Peyer's patch (tissue), 4 donors: ENCODE results near the gene BCO1. TPM values are rescaled to one million over a fixed set of nuclear protein-coding genes. Genes with fewer than 3 reads are reported as not detected.

ENCODE experiments used
- DNase-seq, 3 donors: peaks; one replicate each; pipeline ENCODE4 v3.0.0-alpha.2; 2017 to 2019
- H3K27ac ChIP-seq, 4 donors: fragments of 200-600 bp; sonication (generic); one replicate each; pipeline ENCODE4 v1.5.1; 2016 to 2019
- H3K27me3 ChIP-seq, 2 donors: fragments of 200-600 bp; sonication (generic); one replicate each; pipeline ENCODE4 v1.5.1; 2019
- H3K36me3 ChIP-seq, 3 donors: fragments of 200-600 bp; sonication (generic); one replicate each; pipeline ENCODE4 v1.5.1; 2016 to 2019
- H3K4me1 ChIP-seq, 4 donors: fragments of 200-600 bp; sonication (generic); one replicate each; pipeline ENCODE4 v1.5.1; 2016 to 2019
- H3K4me3 ChIP-seq, 4 donors: fragments of 200-600 bp; sonication (generic); 1 replicate in 3 of 4; 2 replicates in 1 of 4; pipeline ENCODE4 v1.5.1; 2016 to 2019; ENCODE audit warnings: mild to moderate bottlenecking in 1 of 4
- H3K9me3 ChIP-seq, 4 donors: fragments of 200-600 bp; sonication (generic); one replicate each; pipeline ENCODE4 v1.5.1; 2016 to 2019; ENCODE audit warnings: mild to moderate bottlenecking in 1 of 4
- POLR2A ChIP-seq, 2 donors: fragments of 450-650 bp; IDR thresholded peaks; one replicate each; pipeline ENCODE4 v1.5.1; 2017; ENCODE audit warnings: antibody characterized with exemption in 2 of 2, mild to moderate bottlenecking in 2 of 2, moderate library complexity in 2 of 2
- total RNA-seq, 4 donors: library from RNA; depleted of rRNA; stranded (reverse); fragments of >200 nt; gene quantifications; one replicate each; pipeline ENCODE4 v1.1.0, GENCODE V29; 2016
- TF ChIP-seq, protein P1 (sequence below), 6 experiments: fragments of 450-650 bp in 4 of 6; fragments of 200-600 bp in 2 of 6; sonication (generic) in 1 of 6; IDR thresholded peaks; one replicate each; pipeline ENCODE4 v1.5.1; 2017 to 2019; ENCODE audit warnings: antibody characterized with exemption in 6 of 6, mild to moderate bottlenecking in 3 of 6, moderate library complexity in 1 of 6

Gene BCO1
- total RNA-seq, 4 donors from 2014 or later = 7.9 to 16.0 (median 12.3) TPM

DNA sequence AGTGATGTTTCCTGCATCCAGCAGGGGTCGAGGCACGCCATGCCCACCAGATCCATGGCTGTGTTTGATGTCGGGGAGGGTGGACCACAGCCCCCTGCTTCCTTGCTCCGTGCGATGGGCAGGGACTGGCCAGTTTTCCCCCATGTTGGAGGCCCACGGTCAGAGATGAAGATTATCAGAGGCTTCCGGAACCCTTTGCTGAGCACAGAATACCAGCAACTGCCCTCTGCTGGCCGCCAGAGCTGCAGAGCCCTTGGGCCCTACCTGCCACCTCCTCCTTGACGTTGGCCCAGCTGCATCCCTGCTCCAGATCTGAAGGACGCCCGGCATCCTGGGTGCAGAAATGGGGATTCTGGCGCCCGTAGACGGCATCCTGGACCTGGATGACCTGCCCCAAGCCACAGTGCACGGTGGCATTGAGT is 23.7 kb upstream of the BCO1 start:
- Histone ChIP-seq H3K27ac (no peak overlapping the region), H3K4me1 (no peaks in the 10 kb centered on the region), H3K27me3 (no peaks in the 10 kb centered on the region), H3K9me3 (no peaks in the 10 kb centered on the region), H3K4me3 (no peak overlapping the region), H3K36me3 (no peaks in the 10 kb centered on the region)
- DNase-seq = peak in 2 of 3 donors; percentile 68 to 71
- TF ChIP-seq, protein P1, sequence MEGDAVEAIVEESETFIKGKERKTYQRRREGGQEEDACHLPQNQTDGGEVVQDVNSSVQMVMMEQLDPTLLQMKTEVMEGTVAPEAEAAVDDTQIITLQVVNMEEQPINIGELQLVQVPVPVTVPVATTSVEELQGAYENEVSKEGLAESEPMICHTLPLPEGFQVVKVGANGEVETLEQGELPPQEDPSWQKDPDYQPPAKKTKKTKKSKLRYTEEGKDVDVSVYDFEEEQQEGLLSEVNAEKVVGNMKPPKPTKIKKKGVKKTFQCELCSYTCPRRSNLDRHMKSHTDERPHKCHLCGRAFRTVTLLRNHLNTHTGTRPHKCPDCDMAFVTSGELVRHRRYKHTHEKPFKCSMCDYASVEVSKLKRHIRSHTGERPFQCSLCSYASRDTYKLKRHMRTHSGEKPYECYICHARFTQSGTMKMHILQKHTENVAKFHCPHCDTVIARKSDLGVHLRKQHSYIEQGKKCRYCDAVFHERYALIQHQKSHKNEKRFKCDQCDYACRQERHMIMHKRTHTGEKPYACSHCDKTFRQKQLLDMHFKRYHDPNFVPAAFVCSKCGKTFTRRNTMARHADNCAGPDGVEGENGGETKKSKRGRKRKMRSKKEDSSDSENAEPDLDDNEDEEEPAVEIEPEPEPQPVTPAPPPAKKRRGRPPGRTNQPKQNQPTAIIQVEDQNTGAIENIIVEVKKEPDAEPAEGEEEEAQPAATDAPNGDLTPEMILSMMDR (IDR thresholded peaks at IDR 0.05) = peak in 4 of 6 experiments; percentile 18 to 49 (median 42)
- TF ChIP-seq POLR2A (IDR thresholded peaks at IDR 0.05) = no peak

DNA sequence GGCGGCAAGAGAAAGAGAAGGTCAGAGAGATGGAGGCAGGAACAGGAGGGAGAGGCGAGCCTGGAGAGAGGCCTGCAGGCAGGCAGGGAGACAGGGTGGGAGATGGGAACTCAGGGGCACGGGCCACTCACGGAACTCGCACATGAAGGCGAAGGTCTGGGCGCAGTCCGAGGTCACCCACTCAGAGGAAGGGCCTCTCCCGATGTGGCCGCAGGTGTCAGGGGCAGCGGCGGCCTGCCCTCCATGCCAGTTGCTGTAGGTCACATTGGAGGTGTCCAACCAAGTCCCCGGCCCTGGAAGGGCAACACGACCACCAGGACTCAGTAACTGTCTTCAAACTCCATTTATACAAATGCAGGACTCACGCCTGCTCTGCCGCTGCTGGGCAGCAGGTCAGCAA is 22.4 kb upstream of the BCO1 start:
- no peak for DNase-seq
- H3K9me3 ChIP-seq = no peaks in the 10 kb centered on the region
- TF ChIP-seq POLR2A (IDR thresholded peaks at IDR 0.05) = no peak
- TF ChIP-seq, protein P1 (IDR thresholded peaks at IDR 0.05) = no peak
- H3K27me3 ChIP-seq = no peaks in the 10 kb centered on the region
- H3K36me3 ChIP-seq = no peaks in the 10 kb centered on the region
- no peak overlapping the region for H3K27ac ChIP-seq
- no peaks in the 10 kb centered on the region for H3K4me1 ChIP-seq
- H3K4me3 ChIP-seq = no peak overlapping the region

DNA sequence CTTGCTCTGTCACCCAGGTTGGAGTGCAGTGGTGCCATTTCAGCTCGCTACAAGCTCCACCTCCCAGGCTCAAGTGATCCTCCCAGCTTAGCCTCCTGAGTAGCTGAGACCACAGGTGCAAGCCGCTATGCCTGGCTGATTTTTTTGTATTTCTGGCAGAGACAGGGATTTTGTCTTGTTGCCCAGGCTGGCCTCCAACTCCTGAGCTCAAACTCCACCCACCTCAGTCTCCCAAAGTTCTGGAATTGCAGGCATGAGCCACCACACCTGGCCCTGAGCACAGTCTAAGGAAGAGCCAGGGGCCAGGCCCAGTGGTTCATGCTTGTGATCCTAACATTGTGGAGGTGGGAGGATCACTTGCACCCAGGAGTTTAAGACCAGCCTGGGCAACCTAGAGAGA is 21.8 kb upstream of the BCO1 start:
- no peaks in the 10 kb centered on the region for H3K27me3 ChIP-seq
- TF ChIP-seq POLR2A (IDR thresholded peaks at IDR 0.05) = no peak
- TF ChIP-seq, protein P1 (IDR thresholded peaks at IDR 0.05) = no peak
- H3K27ac ChIP-seq = no peak overlapping the region
- H3K4me3 ChIP-seq = no peak overlapping the region
- no peaks in the 10 kb centered on the region for H3K4me1 ChIP-seq
- H3K9me3 ChIP-seq = no peaks in the 10 kb centered on the region
- no peak for DNase-seq
- no peaks in the 10 kb centered on the region for H3K36me3 ChIP-seq

DNA sequence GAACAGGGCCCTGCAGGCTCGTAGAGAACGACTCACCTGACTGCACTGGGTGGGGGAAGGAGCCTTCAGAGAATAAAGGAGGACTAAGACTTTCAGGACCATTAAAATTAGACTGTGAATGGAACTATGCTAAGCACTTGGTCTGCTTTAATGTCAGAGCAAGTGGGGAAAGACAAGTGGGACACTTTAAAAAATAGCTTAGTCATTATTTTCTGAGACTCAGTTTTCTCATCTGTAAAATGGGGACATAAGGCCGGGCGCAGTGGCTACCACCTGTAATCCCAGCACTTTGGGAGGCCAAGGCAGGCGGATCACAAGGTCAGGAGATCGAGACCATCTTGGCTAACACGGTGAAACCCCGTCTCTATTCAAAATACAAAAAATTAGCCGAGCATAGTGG is 19.3 kb upstream of the BCO1 start:
- H3K4me3 ChIP-seq = no peak overlapping the region
- H3K27me3 ChIP-seq = no peaks in the 10 kb centered on the region
- H3K27ac ChIP-seq = no peak overlapping the region
- no peak for DNase-seq
- H3K9me3 ChIP-seq = no peaks in the 10 kb centered on the region
- H3K4me1 ChIP-seq = no peaks in the 10 kb centered on the region
- H3K36me3 ChIP-seq = no peaks in the 10 kb centered on the region
- TF ChIP-seq, protein P1 (IDR thresholded peaks at IDR 0.05) = no peak
- no peak for TF ChIP-seq POLR2A (IDR thresholded peaks at IDR 0.05)

DNA sequence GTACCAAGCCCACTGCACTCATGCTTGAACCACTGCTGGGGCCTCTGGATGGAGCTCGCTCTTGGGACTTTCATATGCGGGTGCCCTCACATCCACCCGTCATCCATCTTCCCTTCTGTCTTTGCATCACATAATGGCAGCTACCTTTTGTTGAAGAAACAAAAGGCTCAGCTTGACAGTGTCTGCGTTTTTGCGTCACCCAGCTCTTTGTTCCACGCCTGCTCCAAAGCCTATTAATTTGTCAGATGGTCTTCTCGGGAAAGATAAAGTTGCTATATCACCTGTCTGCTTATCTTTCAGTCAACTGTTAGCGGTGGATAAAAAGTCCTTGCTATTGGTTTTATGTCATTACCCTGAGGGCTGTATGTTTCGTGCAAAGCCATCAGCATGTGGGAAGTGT is 18.1 kb upstream of the BCO1 start:
- no peaks in the 10 kb centered on the region for H3K27me3 ChIP-seq
- H3K4me1 ChIP-seq = no peaks in the 10 kb centered on the region
- H3K9me3 ChIP-seq = no peaks in the 10 kb centered on the region
- no peak overlapping the region for H3K4me3 ChIP-seq
- H3K27ac ChIP-seq = no peak overlapping the region
- no peaks in the 10 kb centered on the region for H3K36me3 ChIP-seq
- no peak for TF ChIP-seq POLR2A (IDR thresholded peaks at IDR 0.05)
- TF ChIP-seq, protein P1 (IDR thresholded peaks at IDR 0.05) = no peak
- DNase-seq = no peak

DNA sequence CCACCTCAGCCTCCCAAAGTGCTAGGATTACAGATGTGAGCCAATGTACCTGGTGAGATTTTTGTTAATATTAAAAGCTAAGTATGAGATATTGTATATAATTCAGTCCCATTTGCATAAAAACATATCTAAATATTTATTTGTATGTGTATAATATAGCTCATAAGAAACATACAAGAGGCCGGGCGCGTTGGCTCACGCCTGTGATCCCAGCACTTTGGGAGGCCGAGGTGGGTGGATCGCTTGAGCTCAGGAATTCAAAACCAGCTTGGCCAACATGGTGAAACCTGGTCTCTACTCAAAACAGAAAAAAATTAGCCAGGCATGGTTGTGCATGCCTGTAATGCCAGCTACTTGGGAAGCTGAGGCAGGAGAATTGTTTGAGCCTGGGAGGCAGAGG is 16.8 kb upstream of the BCO1 start:
- no peaks in the 10 kb centered on the region for H3K9me3 ChIP-seq
- H3K27me3 ChIP-seq = no peaks in the 10 kb centered on the region
- DNase-seq = no peak
- no peak overlapping the region for H3K27ac ChIP-seq
- H3K4me3 ChIP-seq = no peak overlapping the region
- TF ChIP-seq POLR2A (IDR thresholded peaks at IDR 0.05) = no peak
- TF ChIP-seq, protein P1 (IDR thresholded peaks at IDR 0.05) = no peak
- H3K4me1 ChIP-seq = no peaks in the 10 kb centered on the region
- H3K36me3 ChIP-seq = no peaks in the 10 kb centered on the region
